Measurements from ENCODE around the gene ULK4.

Gene ULK4

GRCh38 chr3:41600616-41601015, 361.3 kb downstream of the ULK4 start:
- POLR2A ChIA-PET, result no interaction called here
- no peaks in the 10 kb centered on the region for H3K9me3 ChIP-seq (ENCODE audit: control insufficient read depth, insufficient read depth, low read depth, low read length)
- H3K4me1 ChIP-seq (ENCODE audit: control insufficient read depth, insufficient read depth, low read length), result no peaks in the 10 kb centered on the region
- CTCF ChIA-PET, result no interaction called here
- H3K27ac ChIP-seq (ENCODE audit: extremely low read depth, low read depth, low read length), result no peak overlapping the region
- H3K36me3 ChIP-seq (ENCODE audit: control insufficient read depth in 2 of 2, insufficient read depth in 1 of 2, low read length in 2 of 2), result no peaks in the 10 kb centered on the region
- no peak for TF ChIP-seq ZNF292 (tag by site-specific recombination; IDR thresholded peaks at IDR 0.05; ENCODE audit: borderline replicate concordance, low read depth)
- H3K4me3 ChIP-seq (ENCODE audit: low read depth, low read length), result no peak overlapping the region

- H3K4me3 ChIP-seq (ENCODE audit: low read depth, low read length), result no peak overlapping the region
- CTCF ChIA-PET, result no interaction called here
- H3K4me1 ChIP-seq (ENCODE audit: control insufficient read depth, insufficient read depth, low read length), result no peaks in the 10 kb centered on the region
- H3K36me3 ChIP-seq (ENCODE audit: control insufficient read depth in 2 of 2, insufficient read depth in 1 of 2, low read length in 2 of 2), result no peaks in the 10 kb centered on the region
- no peaks in the 10 kb centered on the region for H3K9me3 ChIP-seq (ENCODE audit: control insufficient read depth, insufficient read depth, low read depth, low read length)
- POLR2A ChIA-PET, result no interaction called here
- TF ChIP-seq ZNF366 (tag by site-specific recombination; conservative IDR thresholded peaks at IDR 0.05), result 0 out of 2 replicates have a peak, but pooled peaks have one; percentile 20
- no peak for TF ChIP-seq ZBTB49 (tag by site-specific recombination; IDR thresholded peaks at IDR 0.05; ENCODE audit: low read depth)
- TF ChIP-seq ZNF114 (tag by site-specific recombination; IDR thresholded peaks at IDR 0.05), result no peak
- no peak for TF ChIP-seq SP2 (tag by site-specific recombination; IDR thresholded peaks at IDR 0.05)
- TF ChIP-seq TRIM28 (IDR thresholded peaks at IDR 0.05; ENCODE audit: borderline replicate concordance, low read length), result 0 out of 2 replicates have a peak, but pooled peaks have one; percentile 22
- no peak for TF ChIP-seq ZBTB26 (tag by site-specific recombination; optimal IDR thresholded peaks at IDR 0.05)
- TF ChIP-seq ZNF341 (tag by site-specific recombination; IDR thresholded peaks at IDR 0.05; ENCODE audit: low read depth), result no peak
- no peak for TF ChIP-seq HOXC10 (CRISPR knock-in tag; IDR thresholded peaks at IDR 0.05)
- no peak for TF ChIP-seq ZNF335 (tag by site-specific recombination; conservative IDR thresholded peaks at IDR 0.05)
- no peak for TF ChIP-seq KLF8 (tag by site-specific recombination; IDR thresholded peaks at IDR 0.05)
- H3K27ac ChIP-seq (ENCODE audit: extremely low read depth, low read depth, low read length), result no peak overlapping the region
Measured at GRCh38 chr3:41599127-41599484, 362.8 kb downstream of the ULK4 start.

- Histone ChIP-seq H3K4me3 (ENCODE audit: low read depth, low read length) (no peak overlapping the region), H3K4me1 (ENCODE audit: control insufficient read depth, insufficient read depth, low read length) (no peaks in the 10 kb centered on the region), H3K9me3 (ENCODE audit: control insufficient read depth, insufficient read depth, low read depth, low read length) (no peaks in the 10 kb centered on the region), H3K27ac (ENCODE audit: extremely low read depth, low read depth, low read length) (no peak overlapping the region), H3K36me3 (ENCODE audit: control insufficient read depth in 2 of 2, insufficient read depth in 1 of 2, low read length in 2 of 2) (no peaks in the 10 kb centered on the region)
- CTCF ChIA-PET, result no interaction called here
- POLR2A ChIA-PET, result no interaction called here
- TF ChIP-seq ZNF701 (tag by site-specific recombination; IDR thresholded peaks at IDR 0.05) (no peak), WT1 (tag by site-specific recombination; IDR thresholded peaks at IDR 0.05) (peak; percentile 48; the same call in 1 of the 2 replicates), ZFHX2 (tag by site-specific recombination; conservative IDR thresholded peaks at IDR 0.05) (peak; percentile 48), PRDM6 (tag by site-specific recombination; IDR thresholded peaks at IDR 0.05) (peak; percentile 35; the same call in 1 of the 2 replicates), PRDM10 (tag by site-specific recombination; IDR thresholded peaks at IDR 0.05) (no peak), ZNF18 (tag by site-specific recombination; IDR thresholded peaks at IDR 0.05) (no peak), ZNF580 (tag by site-specific recombination; IDR thresholded peaks at IDR 0.05) (0 out of 2 replicates have a peak, but pooled peaks have one; percentile 9)
Measured at GRCh38 chr3:41598402-41599126, 363.3 kb downstream of the ULK4 start.
